Measurements from ENCODE around the gene OR12D1.
"Not testable (repeated sequence)": the region's sequence is repeated elsewhere in the genome, so short reads cannot be mapped to it uniquely, and the experiment has no call there.

OR12D1 gene

DNA sequence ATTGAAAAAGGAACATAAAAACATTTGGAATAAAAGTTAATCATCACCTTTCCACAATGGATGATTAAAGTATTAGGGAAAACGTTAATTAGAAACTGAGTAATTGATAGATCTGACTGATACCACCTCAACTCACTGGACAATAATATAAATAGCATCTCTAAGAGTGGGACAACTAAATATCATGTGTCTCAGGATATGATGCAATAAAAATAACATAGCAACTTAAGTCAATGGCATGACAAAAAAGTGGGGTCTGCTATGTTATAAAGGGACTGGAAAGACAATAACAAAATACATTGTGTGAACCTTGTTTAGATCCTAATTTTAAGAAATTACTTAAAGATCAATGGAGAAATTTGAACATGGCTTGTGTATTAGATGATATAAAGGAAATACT, 10.3 kb downstream of the OR12D1 start:
- Histone ChIP-seq H3K27me3 (ENCODE audit: control insufficient read depth in 1 of 2, insufficient read depth in 2 of 2, low read length in 2 of 2) (no peaks in the 10 kb centered on the region), H3K27ac (ENCODE audit: low read length) (no peak overlapping the region), H3K36me3 (ENCODE audit: control insufficient read depth in 2 of 2, insufficient read depth in 2 of 2, low read length in 2 of 2) (no peaks in the 10 kb centered on the region), H3K4me1 (ENCODE audit: control insufficient read depth, insufficient read depth, low read length) (no peaks in the 10 kb centered on the region), H3K9ac (ENCODE audit: low read length in 2 of 2) (no peak overlapping the region), H3K9me3 (ENCODE audit: control insufficient read depth in 2 of 2, low read length in 2 of 2) (no peaks in the 10 kb centered on the region), H3K4me3 (ENCODE audit: low read length in 2 of 2) (no peak overlapping the region)

DNA sequence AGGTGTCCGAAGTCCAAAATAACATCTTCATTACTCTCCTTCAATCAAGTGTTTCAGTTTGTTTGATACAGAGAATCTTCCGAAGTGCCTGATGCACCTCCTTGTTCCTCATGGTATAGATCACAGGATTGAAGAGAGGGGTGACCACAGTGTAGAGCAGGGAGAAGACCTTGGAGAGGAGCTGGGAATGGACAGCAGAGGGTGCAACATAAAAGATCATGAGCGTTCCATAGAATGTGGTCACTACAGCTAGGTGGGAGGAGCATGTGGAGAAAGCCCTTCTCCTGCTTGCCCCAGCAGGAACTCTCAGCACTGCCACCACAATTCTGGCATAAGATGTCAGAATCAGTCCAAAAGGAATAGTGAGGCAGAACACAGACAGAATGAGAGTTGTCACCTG, 11.9 kb downstream of the OR12D1 start:
- Histone ChIP-seq H3K4me3 (ENCODE audit: low read length in 2 of 2) (no peak overlapping the region), H3K27ac (ENCODE audit: low read length) (no peak overlapping the region), H3K4me1 (ENCODE audit: control insufficient read depth, insufficient read depth, low read length) (no peaks in the 10 kb centered on the region), H3K27me3 (ENCODE audit: control insufficient read depth in 1 of 2, insufficient read depth in 2 of 2, low read length in 2 of 2) (no peaks in the 10 kb centered on the region), H3K36me3 (ENCODE audit: control insufficient read depth in 2 of 2, insufficient read depth in 2 of 2, low read length in 2 of 2) (no peaks in the 10 kb centered on the region), H3K9ac (ENCODE audit: low read length in 2 of 2) (no peak overlapping the region), H3K9me3 (ENCODE audit: control insufficient read depth in 2 of 2, low read length in 2 of 2) (no peaks in the 10 kb centered on the region)

DNA sequence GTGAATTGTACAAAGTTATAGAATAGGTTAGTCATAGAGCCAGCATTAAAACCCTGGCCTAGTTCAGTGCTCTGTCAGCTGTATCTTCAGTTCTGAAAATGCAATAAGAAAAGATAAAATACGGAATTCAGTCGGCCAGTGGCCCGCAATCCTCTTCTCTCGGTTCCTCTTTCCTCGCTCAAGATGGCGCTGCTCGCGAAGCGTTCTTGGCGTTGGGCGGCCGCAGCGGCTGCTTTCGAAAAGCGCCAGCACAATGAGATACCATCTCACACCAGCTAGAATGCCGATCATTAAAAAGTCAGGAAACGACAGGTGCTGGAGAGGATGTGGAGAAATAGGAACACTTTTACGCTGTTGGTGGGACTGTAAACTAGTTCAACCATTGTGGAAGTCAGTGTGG, 22.0 kb downstream of the OR12D1 start:
- not testable (repeated sequence) for H3K4me1 ChIP-seq (ENCODE audit: control insufficient read depth, insufficient read depth, low read length); H3K9me3 ChIP-seq (ENCODE audit: control insufficient read depth in 2 of 2, low read length in 2 of 2); H3K36me3 ChIP-seq (ENCODE audit: control insufficient read depth in 2 of 2, insufficient read depth in 2 of 2, low read length in 2 of 2); H3K27ac ChIP-seq (ENCODE audit: low read length); H3K4me3 ChIP-seq (ENCODE audit: low read length in 2 of 2); H3K27me3 ChIP-seq (ENCODE audit: control insufficient read depth in 1 of 2, insufficient read depth in 2 of 2, low read length in 2 of 2); H3K9ac ChIP-seq (ENCODE audit: low read length in 2 of 2)

DNA sequence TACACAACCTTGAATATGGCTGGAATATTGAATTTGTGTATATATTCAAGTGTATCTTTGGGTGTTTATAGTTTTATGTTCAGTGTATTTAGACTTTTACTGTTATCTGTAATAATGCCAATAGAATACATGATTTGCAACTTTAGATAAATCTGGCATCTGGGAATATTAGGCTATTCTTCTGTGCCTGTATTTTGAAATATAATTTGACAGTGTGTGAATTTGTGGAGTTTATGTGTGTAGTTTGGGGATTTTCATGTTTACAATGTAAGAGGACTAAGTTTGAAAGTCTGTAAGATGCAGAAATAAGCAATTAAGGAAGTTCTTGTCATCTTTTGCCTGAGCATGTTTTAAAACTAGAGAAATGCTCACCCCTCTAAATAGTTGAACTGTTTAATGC, 24.3 kb downstream of the OR12D1 start, which contains the start of gene OR10C1:
OR10C1 (plus strand) TSS at position 301 of the 400 bp plus-strand sequence. CDS start 710 bp downstream, outside the sequence.
- H3K36me3 ChIP-seq (ENCODE audit: control insufficient read depth in 2 of 2, insufficient read depth in 2 of 2, low read length in 2 of 2) = no peaks in the 10 kb centered on the region
- H3K9ac ChIP-seq (ENCODE audit: low read length in 2 of 2) = no peak within 1 kb of the TSS
- no peak within 1 kb of the TSS for H3K4me3 ChIP-seq (ENCODE audit: low read length in 2 of 2)
- peaks cover 0 to 3% of the 10 kb centered on the region in 2 donors for H3K9me3 ChIP-seq (ENCODE audit: control insufficient read depth in 2 of 2, low read length in 2 of 2)
- H3K27me3 ChIP-seq (ENCODE audit: control insufficient read depth in 1 of 2, insufficient read depth in 2 of 2, low read length in 2 of 2) = no peaks in the 10 kb centered on the region
- H3K4me1 ChIP-seq (ENCODE audit: control insufficient read depth, insufficient read depth, low read length) = no peaks in the 10 kb centered on the region
- no peak within 1 kb of the TSS for H3K27ac ChIP-seq (ENCODE audit: low read length)

DNA sequence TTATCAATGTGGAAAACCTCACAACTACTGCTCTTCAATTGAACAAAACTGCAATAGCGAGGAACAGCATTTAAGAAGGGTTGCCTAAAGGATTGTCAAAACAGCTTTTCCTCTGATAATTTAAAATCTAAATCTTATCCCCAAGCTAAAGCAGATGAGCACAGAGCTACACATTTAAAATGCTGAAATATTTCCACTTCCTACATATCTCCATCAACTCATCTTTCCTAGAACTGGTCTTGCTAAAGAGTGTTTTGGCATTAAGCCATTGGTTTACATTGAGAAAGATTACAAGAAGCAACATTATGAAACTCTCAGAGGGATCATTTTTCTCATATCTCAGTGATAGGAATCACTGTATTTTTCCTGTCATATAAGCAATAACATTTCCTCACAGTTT, 28.0 kb downstream of the OR12D1 start:
- H3K27me3 ChIP-seq (ENCODE audit: control insufficient read depth in 1 of 2, insufficient read depth in 2 of 2, low read length in 2 of 2) = no peaks in the 10 kb centered on the region
- no peak overlapping the region for H3K4me3 ChIP-seq (ENCODE audit: low read length in 2 of 2)
- no peak overlapping the region for H3K27ac ChIP-seq (ENCODE audit: low read length)
- no peaks in the 10 kb centered on the region for H3K36me3 ChIP-seq (ENCODE audit: control insufficient read depth in 2 of 2, insufficient read depth in 2 of 2, low read length in 2 of 2)
- no peaks in the 10 kb centered on the region for H3K4me1 ChIP-seq (ENCODE audit: control insufficient read depth, insufficient read depth, low read length)
- no peak overlapping the region for H3K9ac ChIP-seq (ENCODE audit: low read length in 2 of 2)
- no peaks in the 10 kb centered on the region for H3K9me3 ChIP-seq (ENCODE audit: control insufficient read depth in 2 of 2, low read length in 2 of 2)

DNA sequence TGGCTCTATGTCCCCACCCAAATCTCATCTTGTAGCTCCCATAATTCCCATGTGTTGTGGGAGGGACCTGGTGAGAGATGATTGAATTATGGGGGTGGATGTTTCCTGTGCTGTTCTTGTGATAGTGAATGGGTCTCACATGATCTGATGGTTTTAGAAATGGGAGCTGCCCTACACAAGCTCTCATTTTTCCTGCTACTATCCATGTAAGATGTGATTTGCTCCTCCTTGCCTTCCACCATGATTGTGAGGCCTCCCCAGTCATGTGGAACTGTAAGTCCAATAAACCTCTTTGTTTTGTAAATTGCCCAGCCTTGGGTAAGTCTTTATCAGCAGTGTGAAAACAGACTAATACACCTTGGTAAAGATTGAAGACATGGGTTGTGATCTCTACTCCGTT, 29.3 kb downstream of the OR12D1 start:
- not testable (repeated sequence) for H3K4me1 ChIP-seq (ENCODE audit: control insufficient read depth, insufficient read depth, low read length); H3K36me3 ChIP-seq (ENCODE audit: control insufficient read depth in 2 of 2, insufficient read depth in 2 of 2, low read length in 2 of 2); H3K27ac ChIP-seq (ENCODE audit: low read length); H3K9me3 ChIP-seq (ENCODE audit: control insufficient read depth in 2 of 2, low read length in 2 of 2); H3K9ac ChIP-seq (ENCODE audit: low read length in 2 of 2); H3K4me3 ChIP-seq (ENCODE audit: low read length in 2 of 2); H3K27me3 ChIP-seq (ENCODE audit: control insufficient read depth in 1 of 2, insufficient read depth in 2 of 2, low read length in 2 of 2)

DNA sequence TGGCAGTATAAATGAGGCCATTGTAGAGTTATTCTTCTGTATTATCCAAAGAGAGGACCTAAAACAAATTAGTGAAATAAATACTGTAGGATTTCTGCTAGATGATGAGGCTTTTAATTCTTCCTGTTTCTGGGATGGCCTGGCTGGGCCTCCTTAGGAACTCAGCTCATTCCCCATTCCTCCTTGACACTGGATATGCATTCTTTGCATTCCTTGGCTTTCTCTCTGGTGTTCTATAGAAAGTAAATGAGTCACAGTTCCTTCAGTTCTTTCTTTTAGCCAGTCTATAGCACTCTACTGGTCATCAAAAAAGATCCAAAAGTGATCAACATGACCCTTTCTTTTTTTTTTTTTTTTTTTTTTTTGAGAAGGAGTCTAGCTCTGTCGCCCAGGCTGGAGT, 32.9 kb downstream of the OR12D1 start:
- H3K4me1 ChIP-seq (ENCODE audit: control insufficient read depth, insufficient read depth, low read length) = no peaks in the 10 kb centered on the region
- H3K9me3 ChIP-seq (ENCODE audit: control insufficient read depth in 2 of 2, low read length in 2 of 2) = no peaks in the 10 kb centered on the region
- H3K36me3 ChIP-seq (ENCODE audit: control insufficient read depth in 2 of 2, insufficient read depth in 2 of 2, low read length in 2 of 2) = no peaks in the 10 kb centered on the region
- no peak overlapping the region for H3K9ac ChIP-seq (ENCODE audit: low read length in 2 of 2)
- no peak overlapping the region for H3K27ac ChIP-seq (ENCODE audit: low read length)
- no peaks in the 10 kb centered on the region for H3K27me3 ChIP-seq (ENCODE audit: control insufficient read depth in 1 of 2, insufficient read depth in 2 of 2, low read length in 2 of 2)
- no peak overlapping the region for H3K4me3 ChIP-seq (ENCODE audit: low read length in 2 of 2)

DNA sequence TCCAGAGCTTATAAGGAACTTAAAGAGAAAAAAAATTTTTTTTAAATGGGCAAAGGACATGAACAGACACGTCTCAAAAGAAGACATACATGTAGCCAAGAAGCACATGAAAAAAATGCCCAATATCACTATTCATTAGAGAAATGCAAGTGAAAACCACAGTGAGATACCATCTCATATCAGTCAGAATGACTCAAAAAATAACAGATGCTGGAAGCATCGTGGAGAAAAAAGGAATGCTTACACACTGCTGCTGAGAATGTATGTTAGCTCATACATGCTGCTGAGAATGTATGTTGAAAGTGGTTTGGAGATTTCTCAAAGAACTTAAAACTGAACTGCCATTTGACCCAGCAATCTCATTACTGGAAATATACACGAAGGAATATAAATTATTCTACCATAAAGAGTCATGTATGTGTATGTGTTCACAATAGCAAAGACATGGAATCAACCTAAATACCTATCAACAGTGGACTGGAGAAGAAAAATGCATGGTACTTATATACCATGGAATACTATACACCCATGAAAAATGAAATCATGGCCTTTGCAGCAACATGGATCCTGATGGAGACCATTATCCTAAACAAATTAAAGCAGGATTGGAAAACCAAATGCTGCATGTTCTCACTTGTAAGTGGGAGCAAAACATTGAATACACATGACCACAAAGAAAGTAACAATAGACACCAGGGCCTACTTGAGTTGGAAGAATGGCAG, 36.9 kb downstream of the OR12D1 start:
- Histone ChIP-seq H3K4me3 (ENCODE audit: low read length in 2 of 2) (no peak overlapping the region), H3K9me3 (ENCODE audit: control insufficient read depth in 2 of 2, low read length in 2 of 2) (no peaks in the 10 kb centered on the region), H3K27me3 (ENCODE audit: control insufficient read depth in 1 of 2, insufficient read depth in 2 of 2, low read length in 2 of 2) (no peaks in the 10 kb centered on the region), H3K9ac (ENCODE audit: low read length in 2 of 2) (no peak overlapping the region), H3K27ac (ENCODE audit: low read length) (no peak overlapping the region), H3K36me3 (ENCODE audit: control insufficient read depth in 2 of 2, insufficient read depth in 2 of 2, low read length in 2 of 2) (no peaks in the 10 kb centered on the region), H3K4me1 (ENCODE audit: control insufficient read depth, insufficient read depth, low read length) (no peaks in the 10 kb centered on the region)

DNA sequence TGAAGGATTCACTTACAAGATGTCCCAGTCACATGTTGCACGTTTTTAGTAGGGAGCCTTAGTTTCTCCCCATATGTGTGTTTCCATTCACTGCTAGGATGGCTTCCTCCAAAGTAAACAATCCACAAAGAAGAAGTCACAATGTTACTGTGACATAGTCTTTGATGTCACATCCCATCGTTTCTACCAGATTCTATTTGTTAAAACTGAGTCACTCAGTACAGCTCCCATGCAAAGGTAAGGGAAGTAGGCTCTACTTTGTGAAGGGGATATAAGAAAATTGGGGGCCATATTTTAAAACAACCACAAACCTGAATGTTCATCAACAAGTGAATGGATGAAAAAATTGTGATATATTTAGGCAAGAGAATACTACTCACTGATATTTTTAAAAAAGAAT, 42.2 kb downstream of the OR12D1 start, which contains the start of the genes OR11A1 and OR2H1:
OR11A1 (minus strand) TSS at position 101 of the 400 bp plus-strand sequence. CDS start 29,430 bp downstream, outside the sequence.
OR2H1 (plus strand) TSS at position 185 of the 400 bp plus-strand sequence. CDS start 4,615 bp downstream, outside the sequence.
- Histone ChIP-seq H3K4me1 (ENCODE audit: control insufficient read depth, insufficient read depth, low read length) (no peaks in the 10 kb centered on the region), H3K9me3 (ENCODE audit: control insufficient read depth in 2 of 2, low read length in 2 of 2) (no peaks in the 10 kb centered on the region), H3K36me3 (ENCODE audit: control insufficient read depth in 2 of 2, insufficient read depth in 2 of 2, low read length in 2 of 2) (no peaks in the 10 kb centered on the region), H3K27me3 (ENCODE audit: control insufficient read depth in 1 of 2, insufficient read depth in 2 of 2, low read length in 2 of 2) (peaks cover 0 to 2% of the 10 kb centered on the region in 2 donors), H3K9ac (ENCODE audit: low read length in 2 of 2) (no peak within 1 kb of the TSS), H3K27ac (ENCODE audit: low read length) (no peak within 1 kb of the TSS), H3K4me3 (ENCODE audit: low read length in 2 of 2) (no peak within 1 kb of the TSS)

DNA sequence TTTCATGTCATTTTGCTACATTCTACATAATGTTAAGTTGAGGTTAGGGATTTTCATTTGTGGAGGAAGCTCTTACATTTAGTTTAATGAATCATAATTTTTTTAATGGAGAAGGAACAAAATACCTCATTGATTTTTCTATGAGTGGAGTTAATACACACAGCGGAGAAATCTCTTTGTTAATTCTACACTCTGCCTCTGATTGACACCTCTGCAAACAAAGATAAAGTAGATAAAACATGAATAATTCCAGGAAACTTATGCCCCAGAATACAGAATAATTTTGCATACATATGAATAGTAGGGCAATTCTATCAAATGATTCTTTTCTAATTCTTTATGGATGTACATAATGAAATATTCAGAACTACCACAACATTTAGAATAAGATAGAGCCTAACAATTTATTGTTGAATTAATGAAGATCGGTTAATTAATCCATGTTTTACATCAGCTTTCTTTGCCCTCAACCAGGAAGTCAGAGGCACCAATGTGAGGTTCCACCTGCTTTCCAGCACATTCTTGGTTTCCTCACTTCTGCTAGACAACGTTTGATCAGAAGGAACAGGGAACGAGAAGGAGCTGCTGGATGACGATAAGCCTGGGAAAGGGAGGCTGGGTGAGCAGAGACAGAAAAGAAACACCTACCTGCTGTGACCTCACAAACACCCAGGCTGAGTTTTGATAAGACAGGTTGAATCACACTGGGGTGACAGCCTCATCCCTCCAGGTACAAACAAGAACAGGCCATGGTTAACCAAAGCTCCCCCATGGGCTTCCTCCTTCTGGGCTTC, 46.5 kb downstream of the OR12D1 start:
- no peak overlapping the region for H3K27ac ChIP-seq (ENCODE audit: low read length)
- H3K4me3 ChIP-seq (ENCODE audit: low read length in 2 of 2) = no peak overlapping the region
- H3K36me3 ChIP-seq (ENCODE audit: control insufficient read depth in 2 of 2, insufficient read depth in 2 of 2, low read length in 2 of 2) = no peaks in the 10 kb centered on the region
- no peak overlapping the region for H3K9ac ChIP-seq (ENCODE audit: low read length in 2 of 2)
- H3K4me1 ChIP-seq (ENCODE audit: control insufficient read depth, insufficient read depth, low read length) = no peaks in the 10 kb centered on the region
- H3K9me3 ChIP-seq (ENCODE audit: control insufficient read depth in 2 of 2, low read length in 2 of 2) = no peaks in the 10 kb centered on the region
- peaks cover 0 to 2% of the 10 kb centered on the region in 2 donors for H3K27me3 ChIP-seq (ENCODE audit: control insufficient read depth in 1 of 2, insufficient read depth in 2 of 2, low read length in 2 of 2)

DNA sequence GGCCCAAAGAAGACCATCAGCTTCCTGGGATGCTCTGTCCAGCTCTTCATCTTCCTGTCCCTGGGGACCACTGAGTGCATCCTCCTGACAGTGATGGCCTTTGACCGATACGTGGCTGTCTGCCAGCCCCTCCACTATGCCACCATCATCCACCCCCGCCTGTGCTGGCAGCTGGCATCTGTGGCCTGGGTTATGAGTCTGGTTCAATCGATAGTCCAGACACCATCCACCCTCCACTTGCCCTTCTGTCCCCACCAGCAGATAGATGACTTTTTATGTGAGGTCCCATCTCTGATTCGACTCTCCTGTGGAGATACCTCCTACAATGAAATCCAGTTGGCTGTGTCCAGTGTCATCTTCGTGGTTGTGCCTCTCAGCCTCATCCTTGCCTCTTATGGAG, 47.3 kb downstream of the OR12D1 start:
- H3K36me3 ChIP-seq (ENCODE audit: control insufficient read depth in 2 of 2, insufficient read depth in 2 of 2, low read length in 2 of 2) = no peaks in the 10 kb centered on the region
- H3K4me3 ChIP-seq (ENCODE audit: low read length in 2 of 2) = no peak overlapping the region
- H3K27ac ChIP-seq (ENCODE audit: low read length) = no peak overlapping the region
- H3K4me1 ChIP-seq (ENCODE audit: control insufficient read depth, insufficient read depth, low read length) = no peaks in the 10 kb centered on the region
- no peak overlapping the region for H3K9ac ChIP-seq (ENCODE audit: low read length in 2 of 2)
- H3K27me3 ChIP-seq (ENCODE audit: control insufficient read depth in 1 of 2, insufficient read depth in 2 of 2, low read length in 2 of 2) = peaks cover 0 to 2% of the 10 kb centered on the region in 2 donors
- H3K9me3 ChIP-seq (ENCODE audit: control insufficient read depth in 2 of 2, low read length in 2 of 2) = no peaks in the 10 kb centered on the region

All from stomach smooth muscle (tissue), 2 donors.